Measurements from ENCODE around the gene SSBP4.

GRCh38 chr19:18427080-18427742 lies 8.0 kb downstream of the SSBP4 start:
- TF ChIP-seq CTCF (IDR thresholded peaks at IDR 0.05) = no peak
- TF ChIP-seq USF1 (IDR thresholded peaks at IDR 0.05; ENCODE audit: borderline replicate concordance, low read depth) = no peak
- no peak for TF ChIP-seq EP300 (IDR thresholded peaks at IDR 0.05; ENCODE audit: borderline replicate concordance in 1 of 2, low read depth in 1 of 2, low read length in 1 of 2)
- TF ChIP-seq REST (IDR thresholded peaks at IDR 0.05; ENCODE audit: low read depth, low read length) = no peak
- no peak for TF ChIP-seq RAD21 (IDR thresholded peaks at IDR 0.05; ENCODE audit: low read length)
- TF ChIP-seq POLR2AphosphoS5 (IDR thresholded peaks at IDR 0.05; ENCODE audit: low read depth, low read length) = no peak
- no peak for TF ChIP-seq PBX3 (IDR thresholded peaks at IDR 0.05)
- no peak for TF ChIP-seq NFIC (IDR thresholded peaks at IDR 0.05; ENCODE audit: borderline replicate concordance)
